HG02798 (cell line): Measurements from ENCODE around the gene RAG1.

Experiments
- ATAC-seq: cut with Tn5 transposase; IDR thresholded peaks from one replicate; pipeline ENCODE4 v1.9.1; 2021; ENCODE audit warnings: mild to moderate bottlenecking; ENCODE audit not compliant: unreplicated experiment, poor library complexity

The RAG1 gene

DNA sequence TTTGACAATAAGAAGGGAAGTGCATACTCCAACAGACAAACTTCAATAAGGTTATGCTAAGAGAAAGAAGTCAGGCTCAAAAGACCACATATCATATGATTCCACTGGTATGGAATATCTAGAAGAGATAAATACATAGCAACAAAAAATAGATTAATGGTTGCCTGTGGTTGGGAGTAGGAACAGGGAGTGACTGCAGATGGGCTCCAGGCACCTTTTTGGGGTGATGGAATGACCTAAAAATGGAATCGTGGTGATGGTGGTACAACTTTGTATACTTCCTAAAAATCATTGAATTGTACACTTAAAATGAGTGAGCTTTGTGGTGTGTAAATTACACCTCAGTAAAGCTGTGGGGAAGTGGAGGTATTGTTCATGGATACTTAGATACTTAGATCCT, 59.2 kb downstream of the RAG1 start:
- ATAC-seq, result no peak

DNA sequence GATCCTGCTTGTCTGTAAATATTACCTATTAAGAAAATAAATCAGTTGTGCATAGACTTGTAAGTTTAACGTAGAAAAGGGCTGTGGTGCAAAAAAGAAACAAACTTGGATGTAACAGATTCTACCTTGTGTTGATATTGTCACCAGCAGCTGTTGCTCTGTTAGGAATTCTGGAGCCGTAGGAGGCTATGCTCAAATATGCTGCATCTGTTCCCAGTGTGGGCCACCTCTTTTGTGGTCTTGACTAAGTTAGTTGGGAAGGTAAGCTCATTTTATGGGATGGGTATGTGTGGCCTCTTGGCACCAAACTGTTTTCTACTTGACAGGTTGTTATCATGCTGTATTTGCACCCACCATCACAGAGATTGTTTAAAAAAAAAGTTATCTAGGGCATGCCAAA, 59.7 kb downstream of the RAG1 start:
- no peak for ATAC-seq

DNA sequence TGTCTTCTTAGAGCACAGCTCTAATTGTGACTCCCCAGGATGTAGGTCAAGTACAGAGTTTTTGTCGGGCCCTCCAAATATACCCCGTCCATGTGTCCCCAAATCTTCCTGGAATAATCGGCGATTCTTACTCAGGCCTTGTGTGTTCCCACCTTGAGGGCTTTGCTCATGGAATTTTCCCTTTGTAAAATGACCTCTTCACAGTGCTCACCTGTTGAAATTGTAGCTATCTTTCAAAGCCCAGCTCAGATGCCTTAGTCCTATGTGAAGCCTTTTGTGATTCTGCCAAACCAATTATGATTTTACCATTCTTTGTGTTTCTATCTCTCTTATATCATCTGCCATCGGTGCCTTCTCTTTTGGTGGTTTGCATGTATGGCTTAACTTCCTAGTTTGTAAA, 60.3 kb downstream of the RAG1 start:
- ATAC-seq, result no peak

DNA sequence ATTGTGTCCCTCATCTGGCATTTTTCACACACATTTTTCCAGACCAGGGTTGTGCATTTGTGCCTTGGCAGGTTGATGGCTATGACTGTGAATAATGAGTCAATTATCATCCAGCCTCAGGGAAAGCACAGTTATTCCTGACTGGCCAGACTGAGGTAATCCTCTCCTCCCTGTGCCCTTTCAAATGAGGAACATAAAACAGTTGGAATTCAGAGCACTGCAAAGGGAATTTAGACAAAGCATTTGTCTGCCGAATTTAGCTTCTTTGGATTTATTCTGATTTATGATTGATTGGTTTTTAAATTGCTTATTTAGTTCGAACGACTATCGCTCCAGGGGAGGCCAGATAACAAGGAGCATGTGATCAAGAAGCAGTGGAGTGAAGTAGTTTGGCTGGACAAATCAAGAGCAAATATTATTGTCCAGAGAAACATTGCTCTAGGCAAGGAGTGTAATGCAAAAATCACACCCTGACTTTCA, 61.0 kb downstream of the RAG1 start:
- ATAC-seq, result no peak
